Measurements from ENCODE around the gene SERPINA9. TPM values are rescaled to one million over a fixed set of nuclear protein-coding genes. Genes with fewer than 3 reads are reported as not detected.

SERPINA9 gene
- total and polyA plus RNA-seq, 2 of the 8 experiments (the other 6 are each of a cell fraction or from before 2014, with no cell fraction given), result not detected

DNA sequence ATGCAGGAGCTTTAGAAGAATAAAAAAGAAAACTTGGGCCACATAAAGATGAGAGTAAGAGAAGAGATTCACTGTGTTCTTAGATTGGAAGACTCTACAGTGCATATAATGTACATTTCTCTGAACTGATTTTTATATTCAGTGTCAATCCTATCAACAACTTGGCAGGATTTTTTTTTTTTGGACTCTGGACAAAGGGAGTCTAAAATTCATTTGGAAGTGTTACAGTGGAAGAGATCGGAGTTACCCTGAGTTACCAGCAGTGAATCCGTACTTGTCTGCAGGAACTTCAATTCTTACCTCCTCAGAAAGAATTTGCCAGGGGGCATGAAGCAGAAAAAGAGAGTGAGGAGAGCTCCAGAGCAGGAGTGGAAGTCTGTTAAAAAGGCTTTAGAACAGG is 47.4 kb downstream of the SERPINA9 start:
- H3K23me2 ChIP-seq (ENCODE audit: low read depth, low read length), result no peaks in the 10 kb centered on the region
- no peak overlapping the region for H2AFZ ChIP-seq (ENCODE audit: low read length)
- no peak for DNase-seq (ENCODE audit: low read depth in 1 of 2, low spot score in 2 of 2)
- no peak overlapping the region for H2BK12ac ChIP-seq (ENCODE audit: low read depth, low read length)
- H4K20me1 ChIP-seq (replicated peaks in 1 of 2; ENCODE audit: control insufficient read depth in 1 of 2, insufficient read depth in 2 of 2, low read length in 2 of 2), result no peaks in the 10 kb centered on the region
- no peak overlapping the region for H3K4me3 ChIP-seq (ENCODE audit: extremely low read depth in 1 of 4, insufficient read depth in 2 of 4, low read depth in 3 of 4, low read length in 4 of 4)
- no peaks in the 10 kb centered on the region for H3K79me1 ChIP-seq (ENCODE audit: low read depth, low read length)
- H3K9ac ChIP-seq (replicated peaks in 1 of 4; ENCODE audit: extremely low read depth in 1 of 4, low read depth in 3 of 4, low read length in 3 of 4), result no peak overlapping the region
- H3K4me1 ChIP-seq (replicated peaks in 1 of 4; ENCODE audit: control insufficient read depth in 3 of 4, insufficient read depth in 4 of 4, low read length in 3 of 4), result 0 out of 7 replicates have a peak, but pooled peaks cover 0 to 2% (median 0%) of the 10 kb centered on the region in 4 experiments
- no peak overlapping the region for H3K14ac ChIP-seq (ENCODE audit: insufficient read length)
- H3K27me3 ChIP-seq (replicated peaks in 1 of 4; ENCODE audit: control insufficient read depth in 3 of 4, extremely low read depth in 1 of 4, insufficient read depth in 3 of 4, low read length in 3 of 4), result no peaks in the 10 kb centered on the region
- H2BK5ac ChIP-seq (ENCODE audit: low read depth, low read length), result no peak overlapping the region
- H2BK120ac ChIP-seq (replicated peaks; ENCODE audit: low read depth, low read length), result no peak overlapping the region
- H3K56ac ChIP-seq (replicated peaks; ENCODE audit: insufficient read length, low read depth, low read length), result no peak overlapping the region
- no peak overlapping the region for H4K5ac ChIP-seq (ENCODE audit: insufficient read length, low read depth, low read length)
- H3K18ac ChIP-seq (ENCODE audit: extremely low read depth, low read length), result no peak overlapping the region
- H2BK20ac ChIP-seq (ENCODE audit: low read length), result no peak overlapping the region
- H3K4ac ChIP-seq (replicated peaks; ENCODE audit: insufficient read length, low read depth, low read length), result no peak overlapping the region
- H2AK5ac ChIP-seq (ENCODE audit: low read depth, low read length), result no peak overlapping the region
- H3K36me3 ChIP-seq (ENCODE audit: control insufficient read depth in 2 of 4, insufficient read depth in 4 of 4, low read length in 3 of 4), result no peaks in the 10 kb centered on the region
- H3K79me2 ChIP-seq (ENCODE audit: control insufficient read depth in 1 of 2, insufficient read depth in 2 of 2, low read length in 2 of 2), result no peaks in the 10 kb centered on the region
- WGBS, 2 experiments (ENCODE audit: extremely low coverage in 1 of 2, insufficient coverage in 1 of 2, insufficient read length in 1 of 2, insufficient replicate concordance in 2 of 2, low coverage in 1 of 2, low lambda C conversion rate in 2 of 2, missing lambda C conversion rate in 1 of 2), result 91% methylated on average over 2 of the region's 2 CpGs; no CpG with 5 or more reads in 1 of the 2 experiments
- CTCF ChIA-PET (ENCODE audit: partially characterized antibody), result interaction anchor here (0.5 to 4.7 kb wide), 6 partner anchors 11 to 121 kb away, joined by 3 to 24 read pairs (median 4); no protein-coding TSS in a partner anchor
- no peak overlapping the region for H3K4me2 ChIP-seq (ENCODE audit: insufficient read depth in 1 of 2, low read depth in 2 of 2, low read length in 2 of 2)
- H4K8ac ChIP-seq (ENCODE audit: extremely low read depth, insufficient read depth, low read length), result no peak overlapping the region
- no peaks in the 10 kb centered on the region for H3K9me3 ChIP-seq (ENCODE audit: insufficient read depth in 2 of 2, low read depth in 1 of 2, low read length in 1 of 2)
- H4K91ac ChIP-seq (replicated peaks; ENCODE audit: insufficient read length, low read length), result no peak overlapping the region
- TF ChIP-seq HDAC6 (IDR thresholded peaks at IDR 0.05; ENCODE audit: low read depth, low read length) (no peak), SP1 (IDR thresholded peaks at IDR 0.05; ENCODE audit: low read depth, low read length) (no peak), FOSL1 (IDR thresholded peaks at IDR 0.05; ENCODE audit: insufficient read depth, low read depth, low read length) (no peak), CTBP2 (IDR thresholded peaks at IDR 0.05; ENCODE audit: borderline replicate concordance, insufficient read depth, insufficient read length, low read length) (no peak), TAF1 (IDR thresholded peaks at IDR 0.05; ENCODE audit: low read depth, low read length) (no peak), KDM4A (IDR thresholded peaks at IDR 0.05; ENCODE audit: low read depth, low read length, severe bottlenecking) (no peak), ZNF274 (IDR thresholded peaks at IDR 0.05; ENCODE audit: borderline replicate concordance, extremely low read depth, low read length) (no peak), USF2 (IDR thresholded peaks at IDR 0.05; ENCODE audit: low read length) (no peak), EGR1 (IDR thresholded peaks at IDR 0.05; ENCODE audit: borderline replicate concordance, low read depth, low read length) (no peak)
- FAIRE-seq, result no peak
- no peak overlapping the region for H2BK15ac ChIP-seq (ENCODE audit: low read length)
- no peak overlapping the region for H3K27ac ChIP-seq (ENCODE audit: low read depth, low read length)
- POLR2A ChIA-PET (ENCODE audit: partially characterized antibody), result no interaction called here
- H3K23ac ChIP-seq (ENCODE audit: insufficient read length), result no peak overlapping the region

Data from H1 (cell line).